GM21447 (cell line): Measurements from ENCODE around the gene GFPT1.

Experiments used
- ATAC-seq: cut with Tn5 transposase; IDR thresholded peaks from one replicate; pipeline ENCODE4 v1.9.1; 2021; ENCODE audit not compliant: unreplicated experiment

Gene GFPT1

DNA sequence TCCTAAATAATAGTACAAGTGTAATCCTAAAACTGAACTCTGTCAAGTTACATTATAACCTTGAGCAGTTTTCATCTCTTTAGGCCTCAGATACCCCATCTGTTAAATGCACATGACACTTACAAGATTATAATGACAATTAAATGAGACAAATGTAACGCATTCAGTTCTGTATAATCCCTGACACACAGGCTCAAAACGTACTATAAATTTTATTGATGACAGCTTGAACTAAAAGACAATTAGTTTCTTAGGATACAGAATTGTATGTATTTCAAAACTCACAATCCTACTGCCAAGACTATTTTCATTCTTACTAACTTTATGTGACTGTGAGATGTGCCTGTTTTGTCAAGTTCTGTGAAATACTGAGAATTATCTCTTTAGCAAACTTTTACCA lies 56.2 kb downstream of the GFPT1 start:
- ATAC-seq = no peak

DNA sequence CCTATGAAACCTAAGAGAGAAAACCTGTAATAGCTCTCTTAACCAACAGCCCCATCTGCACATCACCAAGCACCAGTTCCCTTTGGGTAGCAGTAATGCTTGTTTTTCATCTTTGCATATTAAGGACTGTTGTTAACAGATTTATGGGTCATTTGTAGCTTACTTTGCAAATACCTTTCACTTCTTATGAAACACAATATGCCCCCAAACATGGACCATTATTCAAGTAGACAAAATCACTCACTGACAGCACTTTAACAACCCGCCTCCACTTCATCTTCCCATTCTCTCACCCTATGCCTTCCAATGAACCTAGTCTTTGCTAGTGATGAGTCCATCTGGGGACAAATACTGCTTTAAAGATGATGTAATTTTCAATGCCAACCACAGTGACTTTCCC lies 64.4 kb downstream of the GFPT1 start:
- no peak for ATAC-seq

DNA sequence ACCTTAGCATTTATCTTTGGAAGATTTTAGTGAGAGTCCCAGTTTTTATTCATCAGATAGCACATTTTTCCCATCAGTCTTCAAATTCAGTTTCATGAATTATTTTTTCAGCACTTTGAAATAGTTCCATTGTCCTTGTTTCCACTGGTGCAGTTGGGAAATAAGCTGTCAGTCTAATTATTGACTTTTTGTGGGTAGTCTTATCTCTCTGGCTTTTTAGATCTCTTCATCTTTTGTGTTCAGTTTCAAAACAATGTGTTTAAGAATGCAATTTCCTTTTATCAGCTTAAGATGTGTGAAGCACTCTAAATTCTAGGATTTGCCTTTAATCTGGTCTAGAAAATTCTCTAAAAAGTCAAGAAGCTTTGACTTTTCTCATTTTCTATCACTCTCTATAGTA lies 70.5 kb downstream of the GFPT1 start:
- no peak for ATAC-seq

DNA sequence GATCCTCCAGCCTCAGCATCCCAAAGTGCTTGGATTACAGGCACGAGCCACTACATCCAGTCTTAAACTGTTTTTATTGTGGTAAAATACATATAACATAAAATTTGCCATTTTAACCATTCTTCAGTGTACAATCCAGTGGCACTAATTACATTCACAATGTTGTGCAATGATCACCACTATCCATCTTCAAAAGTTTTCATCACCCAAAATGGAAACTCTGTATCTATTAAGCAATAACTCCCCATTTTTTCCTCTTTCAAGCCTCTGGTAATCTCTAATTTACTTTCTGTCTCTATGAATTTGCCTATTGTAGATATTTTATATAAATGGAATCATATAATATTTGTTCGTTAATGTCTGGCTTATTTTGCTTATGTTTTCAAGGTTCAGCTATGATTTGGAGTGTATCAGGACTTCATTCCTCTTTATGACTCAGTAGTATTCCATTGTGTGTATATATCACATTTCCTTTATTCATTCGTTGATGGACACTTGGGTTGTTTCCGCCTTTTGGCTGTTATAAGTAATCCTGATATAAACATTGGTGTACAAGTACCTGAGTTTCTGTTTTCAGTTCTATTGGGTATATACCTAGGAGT lies 71.8 kb downstream of the GFPT1 start:
- no peak for ATAC-seq

DNA sequence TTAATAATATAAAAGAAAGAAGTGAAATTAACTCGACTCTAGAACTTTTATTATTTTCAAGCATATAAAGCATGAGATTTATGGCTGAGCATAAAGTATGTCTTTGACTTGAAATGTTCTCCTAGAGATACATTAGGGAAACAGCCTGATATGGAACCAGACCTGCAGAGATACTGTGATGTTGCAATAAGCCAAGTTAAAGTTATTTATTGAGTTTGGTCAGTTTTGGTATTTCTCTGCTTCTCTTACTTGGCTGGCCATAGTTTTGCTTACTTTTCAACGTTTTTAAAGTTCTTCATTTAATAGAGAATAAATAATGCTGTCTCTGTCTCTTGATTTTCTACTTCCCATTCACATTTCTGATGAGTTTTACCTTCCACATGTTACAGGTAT lies 76.0 kb downstream of the GFPT1 start:
- no peak for ATAC-seq

DNA sequence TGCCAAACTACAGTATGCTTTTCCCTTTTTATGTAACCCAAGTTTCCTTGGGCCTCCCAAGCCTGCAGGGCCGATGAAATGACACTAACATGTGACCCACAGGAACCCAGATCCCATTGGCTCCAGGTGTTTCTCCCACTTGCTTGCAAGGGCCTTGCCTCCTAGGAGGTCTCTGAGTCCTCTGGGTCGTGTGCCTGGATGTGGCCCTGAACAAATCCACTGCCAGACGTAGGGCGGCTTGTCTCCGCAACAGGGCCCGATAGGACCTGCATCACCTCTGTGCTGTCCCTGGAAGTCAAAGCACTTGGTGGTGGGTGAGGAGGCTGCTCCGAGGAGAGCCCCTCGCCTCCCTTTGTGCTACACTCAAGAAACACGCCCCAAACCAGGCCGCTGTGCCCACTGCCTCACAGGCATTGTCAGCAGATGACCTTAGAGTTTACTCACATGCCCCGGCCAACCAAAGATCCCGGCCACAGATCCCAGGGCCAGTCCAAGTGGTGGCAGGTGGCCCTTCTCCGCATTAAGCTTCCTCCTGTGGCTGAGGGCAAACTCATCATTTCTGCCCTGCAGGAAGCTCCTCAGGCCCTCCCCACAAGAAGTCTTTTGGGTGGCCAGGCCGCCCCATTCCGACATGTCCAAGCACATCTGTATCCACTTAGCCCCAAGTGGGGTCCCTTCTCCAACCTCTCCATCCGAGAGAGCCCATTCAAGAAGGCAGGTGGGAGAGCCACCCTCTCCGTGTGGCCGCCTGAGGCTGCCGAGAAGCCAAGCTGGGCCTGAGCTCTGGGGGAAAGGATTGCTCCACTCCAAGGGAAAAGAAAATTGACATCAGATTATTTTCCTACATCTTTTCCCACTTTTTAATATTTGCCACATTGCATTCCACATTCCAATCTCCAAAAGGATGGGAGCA lies 76.7 kb downstream of the GFPT1 start:
- no peak for ATAC-seq

DNA sequence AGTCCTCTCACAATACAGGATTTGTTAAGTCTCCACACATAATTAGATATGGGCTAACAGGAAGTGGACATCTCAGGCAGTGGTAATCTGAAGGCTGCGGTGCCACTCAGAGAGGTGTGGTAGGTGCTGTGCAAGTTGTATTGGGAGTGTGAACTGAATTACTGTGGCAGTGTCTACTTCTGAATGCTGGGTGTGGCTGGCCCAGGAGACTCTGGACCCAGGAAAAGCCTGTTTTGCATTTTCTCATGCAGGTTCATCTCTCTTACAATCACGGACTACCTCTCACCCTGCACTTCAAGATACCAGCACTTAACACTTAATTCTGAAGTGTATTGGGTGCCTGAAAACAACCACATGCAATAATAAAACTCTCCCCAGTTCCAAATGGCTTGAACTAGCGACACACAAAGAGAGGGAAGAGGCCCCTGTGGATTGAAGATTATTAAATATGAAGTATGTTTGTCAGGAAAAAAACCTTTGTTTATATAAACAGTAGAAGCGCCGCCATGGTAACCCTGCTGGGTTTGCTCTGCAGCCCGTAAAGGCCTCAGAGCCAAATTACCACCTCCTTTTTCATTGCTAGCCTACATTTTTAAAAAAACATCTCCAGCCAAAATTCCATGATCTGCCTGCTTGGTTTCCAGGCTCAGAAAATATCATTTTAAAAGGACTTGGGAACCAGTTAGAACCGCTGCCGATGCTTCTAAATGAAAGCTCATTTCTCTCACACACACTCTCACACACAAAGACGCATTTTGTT lies 77.5 kb downstream of the GFPT1 start:
- ATAC-seq = no peak

DNA sequence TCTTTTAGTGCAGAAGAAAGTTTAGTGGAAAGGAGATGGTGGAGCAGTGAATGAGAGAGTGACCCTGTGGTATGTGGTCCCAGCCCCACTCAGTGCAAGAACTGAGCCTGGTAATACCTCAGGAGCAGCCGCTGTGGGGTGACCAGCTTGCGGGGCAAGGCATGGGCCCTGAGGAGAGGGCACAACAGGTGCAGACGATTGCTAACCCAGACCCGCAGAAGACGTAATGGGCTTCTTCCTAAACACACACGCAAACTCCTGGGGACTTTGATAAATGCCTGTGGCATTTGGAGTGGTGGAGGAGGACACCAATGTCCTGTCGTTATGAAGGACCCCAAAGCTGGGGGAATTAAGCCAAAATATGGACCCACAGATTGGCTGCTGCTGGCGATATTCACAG lies 78.7 kb downstream of the GFPT1 start:
- no peak for ATAC-seq

DNA sequence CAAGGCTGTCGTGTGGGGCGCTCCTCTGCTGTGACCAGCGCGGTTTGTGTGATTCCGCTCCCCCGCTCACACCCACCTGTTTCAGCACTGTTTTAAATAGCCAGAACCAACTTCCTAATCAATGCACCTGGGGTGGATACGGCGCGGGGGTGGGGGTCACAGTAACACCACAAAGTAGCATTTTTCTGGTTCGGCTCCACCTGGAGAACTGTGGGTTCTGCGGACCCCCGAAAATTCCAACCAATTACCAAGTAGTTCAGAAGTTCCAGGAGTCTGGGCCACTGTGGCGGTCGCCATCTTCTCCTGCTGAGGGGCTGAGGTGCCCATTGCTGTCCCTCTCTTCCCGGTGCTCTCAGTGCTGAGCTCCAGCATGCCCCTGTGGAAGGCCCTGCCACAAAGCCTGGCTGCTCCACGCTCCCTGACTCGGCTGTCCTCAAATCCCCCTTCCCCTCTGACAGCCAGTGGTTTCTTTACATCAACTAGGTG lies 79.4 kb downstream of the GFPT1 start:
- no peak for ATAC-seq

DNA sequence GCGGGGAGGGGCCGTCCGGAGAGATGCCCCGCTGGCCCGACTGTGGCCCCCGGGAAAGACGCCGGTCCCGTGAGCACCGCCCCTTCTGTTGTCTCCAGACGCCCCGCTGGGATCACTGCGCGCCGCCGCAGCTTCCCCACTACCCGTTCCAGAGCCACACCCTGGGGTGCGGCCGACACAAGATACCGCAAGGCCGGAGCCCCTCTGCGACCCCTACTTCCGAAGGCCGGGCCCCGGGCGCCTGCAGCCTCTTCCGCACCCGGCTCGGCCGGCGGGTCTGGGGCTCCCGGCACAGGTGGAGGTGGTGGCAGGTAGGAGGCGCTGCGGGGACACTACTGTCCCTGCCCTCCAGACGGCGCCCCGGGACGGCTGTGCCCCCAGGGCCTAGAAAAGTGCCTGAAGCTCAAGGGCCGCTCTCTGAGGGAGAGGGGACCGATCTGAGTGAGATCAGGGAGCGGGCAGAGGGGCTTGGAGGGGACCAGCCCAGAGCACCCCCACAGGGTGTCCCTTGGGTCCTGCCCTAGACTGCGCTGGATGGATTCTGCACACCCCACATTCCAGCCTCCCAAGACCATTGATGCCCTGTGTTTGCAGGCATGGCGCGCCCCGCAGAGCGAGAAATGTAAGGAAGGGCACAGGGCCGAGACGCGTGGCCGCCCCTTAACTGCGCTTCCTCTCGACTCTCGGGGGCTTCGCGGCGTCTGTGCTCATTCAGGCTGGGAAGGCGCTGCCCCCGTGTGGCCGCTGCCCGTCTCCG lies 80.0 kb downstream of the GFPT1 start:
- peak; percentile 80 for ATAC-seq

DNA sequence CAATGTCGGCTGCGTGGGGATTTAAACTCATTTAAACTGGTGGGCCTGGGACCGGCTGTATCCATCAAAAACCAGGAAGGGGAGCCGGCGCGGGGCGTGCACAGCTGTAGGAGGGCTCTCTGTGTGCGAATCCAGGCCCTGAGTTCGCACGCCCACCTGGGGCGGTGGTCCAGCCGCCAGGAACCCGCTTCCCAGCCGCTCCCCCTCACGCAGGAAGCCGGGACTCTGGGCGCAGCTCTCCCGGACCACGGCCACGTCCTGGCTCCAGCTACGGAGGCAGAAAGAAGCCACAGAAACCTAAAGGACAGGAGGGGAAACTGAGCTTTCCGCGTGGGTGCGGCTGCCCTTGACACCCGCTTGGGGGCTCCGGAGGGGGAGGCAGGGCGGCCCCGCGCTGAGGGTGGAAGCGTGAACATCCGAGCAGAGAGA lies 80.6 kb downstream of the GFPT1 start:
- no peak for ATAC-seq

DNA sequence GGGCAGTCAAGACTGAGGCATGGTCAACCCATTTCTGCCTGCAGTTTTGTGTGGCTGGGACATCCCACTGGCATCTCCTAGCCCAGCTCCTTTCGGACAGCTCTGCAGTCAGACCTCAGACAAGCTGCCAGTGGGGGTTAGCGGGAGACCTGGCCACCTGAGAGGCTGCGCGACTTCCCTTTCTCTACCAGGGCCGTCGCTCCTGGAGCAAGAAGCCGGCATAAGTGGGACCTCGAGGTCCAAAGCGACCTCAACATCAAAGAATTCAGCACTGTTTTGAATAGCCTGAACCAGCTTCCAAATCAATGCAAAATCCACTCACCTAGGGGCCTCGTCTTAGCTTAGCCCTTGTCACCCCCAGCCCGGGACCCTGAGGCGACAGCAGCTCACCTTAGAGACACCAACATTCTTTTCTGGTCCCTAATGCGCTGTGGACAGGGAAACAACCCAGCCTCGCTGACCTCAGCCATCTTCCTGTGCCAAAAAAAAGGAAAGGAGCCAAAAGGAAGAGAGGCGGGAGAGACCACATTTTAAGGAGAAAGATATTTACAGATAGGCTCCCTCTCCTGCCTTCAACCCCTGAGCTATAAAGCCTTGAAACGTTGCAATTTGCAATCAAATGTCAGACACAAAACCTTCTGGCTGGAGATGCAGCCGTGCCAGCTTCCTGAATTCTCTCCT lies 81.2 kb downstream of the GFPT1 start:
- ATAC-seq = no peak

DNA sequence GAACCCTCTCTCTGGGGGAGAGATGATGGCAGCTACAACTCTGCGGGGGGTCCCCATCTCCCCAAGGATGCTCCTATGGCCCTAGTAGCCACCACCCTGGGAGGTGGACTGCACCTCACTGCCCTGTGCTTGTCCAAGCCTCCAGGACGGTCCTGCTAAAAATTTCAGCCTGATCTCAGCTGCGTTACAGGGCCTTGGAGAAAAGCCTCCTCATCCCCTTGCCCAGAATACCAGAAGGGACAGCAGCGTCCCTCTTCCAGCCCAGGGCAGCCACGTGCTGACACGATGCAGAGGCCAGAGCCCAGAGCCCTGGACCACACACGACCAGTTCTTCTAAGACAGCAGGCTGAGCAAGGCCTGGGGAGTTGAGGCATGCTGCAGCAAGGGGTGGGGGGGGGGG lies 81.9 kb downstream of the GFPT1 start:
- ATAC-seq = no peak

DNA sequence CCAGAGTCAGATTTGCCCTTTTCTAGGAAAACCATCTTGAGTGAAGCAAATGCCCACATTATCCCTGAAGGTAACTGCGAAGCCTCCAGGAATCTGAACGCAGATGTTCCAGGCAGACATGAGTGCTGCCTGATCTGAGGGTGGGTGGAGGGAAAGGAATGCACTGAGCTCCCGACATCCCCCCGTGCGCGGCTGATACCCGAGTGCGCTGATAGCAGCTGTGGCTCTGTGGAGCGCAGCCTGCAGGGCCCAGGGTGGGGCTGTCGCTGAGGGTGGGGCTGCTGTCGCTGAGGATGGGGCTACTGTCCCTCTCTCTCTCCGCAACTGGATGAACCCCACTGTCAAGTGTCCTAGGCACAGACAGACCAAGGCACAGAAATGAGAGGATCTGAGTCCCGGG lies 82.4 kb downstream of the GFPT1 start:
- no peak for ATAC-seq

DNA sequence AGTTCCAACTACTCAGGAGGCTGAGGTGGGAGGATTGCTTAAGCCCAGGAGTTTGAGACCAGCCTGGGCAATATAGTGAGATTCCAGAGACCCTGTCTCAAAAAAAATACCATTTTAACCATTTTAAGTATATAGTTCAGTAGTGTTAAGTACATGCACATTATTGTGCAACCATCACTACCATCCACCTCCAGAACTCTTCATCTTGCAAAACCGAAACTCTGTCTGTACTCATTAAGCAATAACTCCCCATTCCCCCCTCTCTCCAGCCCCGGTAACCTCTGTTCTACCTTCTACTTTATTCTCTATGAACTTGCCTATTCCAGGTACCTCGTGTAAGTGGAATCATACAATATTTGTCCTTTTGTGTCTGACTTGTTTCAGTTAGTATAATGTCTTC lies 86.4 kb downstream of the GFPT1 start:
- ATAC-seq = no peak

DNA sequence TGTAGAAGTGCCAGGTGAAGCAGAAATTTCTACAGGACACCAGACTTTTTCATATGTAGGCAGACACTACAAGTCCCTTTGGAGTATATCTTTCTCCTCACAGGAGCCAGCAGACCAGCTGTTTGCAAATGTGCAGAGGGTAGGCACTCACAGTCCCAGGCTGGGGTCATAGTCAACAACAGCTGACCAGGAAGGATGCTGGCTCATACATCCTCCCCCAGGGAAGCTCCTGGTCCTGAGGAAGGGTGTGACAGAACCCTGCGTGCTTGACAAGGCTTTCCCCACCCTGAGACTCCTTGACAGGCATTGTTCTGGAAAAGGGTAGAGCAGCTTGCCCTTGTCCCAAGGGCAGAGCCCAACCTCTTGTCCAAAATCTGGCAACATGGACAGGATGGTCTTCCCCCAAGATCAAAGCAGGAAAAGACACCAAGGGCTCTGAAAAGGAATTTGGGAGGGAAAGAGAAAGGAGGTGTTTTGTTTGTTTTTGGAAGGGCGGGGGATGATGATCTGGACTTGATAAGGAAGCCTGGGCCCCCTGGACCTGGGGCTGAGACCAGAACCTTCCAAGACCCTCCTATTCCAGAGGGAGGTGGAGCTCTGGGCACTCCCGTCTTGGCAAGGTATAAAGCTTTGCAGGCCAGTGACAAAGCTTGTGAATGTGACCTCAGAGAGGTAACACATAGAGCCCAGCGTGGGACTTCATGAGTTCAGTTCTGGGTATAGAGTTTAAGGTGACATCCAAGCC lies 87.1 kb downstream of the GFPT1 start:
- ATAC-seq = no peak

DNA sequence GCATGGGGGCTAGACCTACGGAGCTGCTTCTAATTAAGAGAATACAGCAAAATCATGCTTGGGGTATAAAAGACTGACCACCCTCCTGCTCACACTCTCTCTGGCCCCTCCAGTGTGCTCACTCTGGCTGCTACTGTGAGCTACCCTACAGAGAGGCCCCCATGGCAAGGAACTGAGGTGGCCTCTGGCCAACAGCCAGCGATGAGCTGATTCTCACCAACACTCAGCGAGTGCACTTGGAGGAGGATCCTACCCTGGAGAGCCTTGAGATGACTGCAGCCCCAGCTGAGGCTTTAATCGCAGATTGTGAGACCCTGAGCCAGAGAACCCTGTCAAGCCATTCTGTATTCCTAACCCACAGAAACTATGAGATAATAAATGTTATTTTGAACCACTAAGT lies 88.2 kb downstream of the GFPT1 start:
- no peak for ATAC-seq

DNA sequence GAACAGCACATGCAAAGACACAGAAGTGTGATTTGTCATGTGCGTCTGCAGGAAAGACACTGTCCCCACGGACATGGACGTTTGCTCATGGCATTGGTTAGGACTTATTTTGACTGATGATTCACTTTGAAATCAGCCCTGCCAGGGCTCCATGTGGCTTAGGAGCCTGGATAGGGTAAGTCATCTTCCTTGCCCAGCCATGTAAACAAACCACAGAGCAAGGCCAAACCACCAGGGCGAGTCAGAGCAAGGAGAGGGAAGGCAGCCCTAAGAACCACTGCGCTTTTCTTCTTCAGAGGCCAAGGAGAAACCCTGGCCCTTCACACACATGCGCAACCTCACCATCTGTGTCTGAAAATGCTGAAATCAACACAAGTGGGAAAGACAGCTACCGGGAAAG lies 88.8 kb downstream of the GFPT1 start:
- ATAC-seq = no peak

DNA sequence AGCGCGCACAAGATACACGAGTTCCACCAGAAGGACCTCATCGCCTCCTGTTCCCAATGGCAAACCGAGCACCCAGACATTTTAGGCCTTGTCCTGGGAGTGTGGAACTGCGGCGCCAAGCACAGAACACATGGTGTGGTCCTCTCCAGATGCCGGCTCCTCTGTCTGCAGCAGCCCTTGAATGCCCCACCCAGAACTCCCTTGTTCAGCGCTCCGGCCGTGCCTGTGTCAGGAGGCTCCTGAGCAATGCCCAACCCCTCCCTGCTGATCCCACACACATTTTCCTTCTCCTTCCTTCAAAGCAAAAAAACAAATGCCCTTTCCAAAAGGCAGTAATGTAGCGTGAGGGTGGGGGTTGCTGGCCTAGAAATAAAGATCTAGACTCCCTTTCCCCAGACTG lies 89.8 kb downstream of the GFPT1 start:
- no peak for ATAC-seq

DNA sequence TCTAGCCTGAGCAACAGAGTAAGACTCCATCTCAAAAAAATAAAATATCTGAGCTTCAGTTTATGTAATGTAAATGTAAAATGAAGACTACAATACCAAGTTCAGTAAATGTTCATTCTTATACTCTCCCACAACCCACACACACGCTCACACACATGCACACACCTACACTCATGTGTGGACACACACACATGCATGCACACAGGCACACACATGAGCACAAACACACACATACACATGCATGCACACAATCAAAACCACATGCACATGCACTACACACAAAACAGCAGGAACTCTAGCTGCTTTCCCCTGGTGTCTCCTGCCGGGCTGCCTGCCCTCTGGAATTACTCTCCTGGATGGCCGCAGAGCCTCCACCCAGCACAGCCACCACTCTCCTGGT lies 90.6 kb downstream of the GFPT1 start:
- no peak for ATAC-seq
